ENCODE data around the gene GALNT9. TPM values are rescaled to one million over a fixed set of nuclear protein-coding genes. Genes with fewer than 3 reads are reported as not detected.
A peak's percentile ranks its signal among the peaks of the same experiment; 100 is the strongest.

GALNT9 gene
- total and polyA plus RNA-seq, 7 experiments from 2014 or later = not detected

DNA sequence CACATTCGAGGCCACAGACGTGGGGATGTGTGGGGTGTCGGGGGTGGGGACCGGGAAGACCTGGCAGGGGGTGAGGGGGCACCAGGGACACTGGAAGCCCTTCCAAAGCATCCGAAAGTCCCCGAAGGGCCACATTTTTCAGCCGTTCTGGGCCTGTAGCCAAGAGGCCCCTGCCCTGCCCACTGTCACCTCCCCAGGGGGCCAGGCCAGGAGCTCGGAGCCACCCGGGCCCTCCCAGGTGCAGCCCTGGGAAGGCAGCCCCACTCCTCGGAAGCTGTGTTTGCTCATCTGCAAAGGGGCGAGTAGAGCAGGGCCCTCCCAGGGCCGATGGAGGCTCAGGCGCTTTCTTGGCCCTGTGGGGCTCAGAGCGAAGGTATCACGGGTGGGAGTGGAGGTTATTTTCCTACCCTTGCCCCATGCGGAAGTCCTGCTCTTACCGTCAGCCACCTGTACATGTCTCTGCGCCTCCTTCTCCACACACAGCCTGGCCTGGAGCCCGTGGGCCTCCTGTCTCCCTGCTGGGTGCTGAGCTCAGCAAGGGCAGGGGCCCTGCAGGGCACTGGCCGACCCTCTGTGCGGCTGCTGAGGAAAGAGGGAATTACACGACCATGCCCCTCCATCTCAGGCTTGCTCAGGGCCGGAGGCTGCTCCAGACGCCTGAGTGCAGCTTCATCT lies 158.0 kb downstream of the GALNT9 start:
- Mint-ChIP-seq H3K4me1 (peaks cover 0 to 22% (median 18%) of the 10 kb centered on the region in 7 donors), H3K36me3 (peaks cover 0 to 4% (median 0%) of the 10 kb centered on the region in 5 donors), H3K4me3 (no peak overlapping the region), H3K27ac (no peak overlapping the region), H3K9me3 (peaks cover 0 to 8% (median 0%) of the 10 kb centered on the region in 11 donors), H3K27me3 (peaks cover 0 to 9% (median 0%) of the 10 kb centered on the region in 5 donors)
- no peak overlapping the region for H3K27ac ChIP-seq (ENCODE audit: low read depth, low read length)
- no peak overlapping the region for H3K4me3 ChIP-seq (ENCODE audit: low read length)
- ATAC-seq (no peak), DNase-seq (no peak)
- intact Hi-C loops (cut with micrococcal nuclease) = no loop called here
- no peaks in the 10 kb centered on the region for H3K36me3 ChIP-seq (ENCODE audit: control insufficient read depth in 2 of 3, insufficient read depth in 3 of 3, low read length in 3 of 3)
- no peaks in the 10 kb centered on the region for H3K9me3 ChIP-seq (ENCODE audit: control insufficient read depth in 2 of 3, low read length in 3 of 3)
- ChIA-PET CTCF (interaction anchor here (1.0 kb wide), 1 partner anchor 18 kb away, joined by 3 read pairs; no protein-coding TSS in a partner anchor), POLR2A (interaction anchor here (1.0 kb wide), 1 partner anchor 8 kb away, joined by 3 read pairs; no protein-coding TSS in a partner anchor)
- no peaks in the 10 kb centered on the region for H3K27me3 ChIP-seq (ENCODE audit: control insufficient read depth in 2 of 2, insufficient read depth in 2 of 2, low read length in 2 of 2)
- peaks cover 0 to 21% of the 10 kb centered on the region in 2 donors for H3K4me1 ChIP-seq (ENCODE audit: control insufficient read depth in 2 of 2, insufficient read depth in 2 of 2, low read length in 2 of 2)

DNA sequence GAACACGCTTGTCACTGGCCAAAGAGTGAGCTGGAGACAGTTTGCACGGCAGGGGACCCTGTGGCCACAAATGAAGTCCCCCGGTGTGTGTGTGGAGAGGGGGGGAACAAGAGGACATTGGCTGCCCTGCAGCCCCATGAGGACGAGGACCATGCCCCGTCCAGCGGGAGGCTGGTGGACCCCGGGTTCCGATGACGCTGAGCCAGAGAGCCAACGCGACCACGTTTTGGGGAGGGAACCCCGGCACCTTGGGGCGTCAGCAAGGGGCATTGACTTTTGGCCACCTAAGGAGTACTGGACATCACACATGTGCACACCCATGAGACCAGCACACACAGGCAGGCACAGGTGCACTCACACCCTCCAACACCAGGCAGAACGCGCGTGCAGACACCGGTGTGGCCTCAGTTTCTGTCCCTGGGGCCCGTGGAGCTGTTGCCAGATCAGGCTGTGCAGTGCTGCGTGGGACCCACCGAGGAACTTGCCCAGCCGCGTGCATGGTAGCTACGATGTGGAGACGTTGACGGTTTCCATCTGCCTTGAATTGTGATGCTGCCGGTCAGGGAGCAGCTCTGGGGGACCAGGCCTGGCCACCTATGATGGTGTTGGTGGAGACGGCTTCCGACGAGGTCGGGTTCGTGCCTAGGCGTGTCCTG lies 158.6 kb downstream of the GALNT9 start:
- no peak for ATAC-seq
- intact Hi-C loops (cut with micrococcal nuclease) = no loop called here
- CTCF ChIA-PET = interaction anchor here (1.0 kb wide), 1 partner anchor 17 kb away, joined by 3 read pairs; no protein-coding TSS in a partner anchor
- peak overlapping the region in 1 of 10 donors; percentile 20 for H3K4me3 Mint-ChIP-seq
- no peaks in the 10 kb centered on the region for H3K27me3 ChIP-seq (ENCODE audit: control insufficient read depth in 2 of 2, insufficient read depth in 2 of 2, low read length in 2 of 2)
- peaks cover 0 to 21% of the 10 kb centered on the region in 2 donors for H3K4me1 ChIP-seq (ENCODE audit: control insufficient read depth in 2 of 2, insufficient read depth in 2 of 2, low read length in 2 of 2)
- H3K27me3 Mint-ChIP-seq = peaks cover 0 to 9% (median 0%) of the 10 kb centered on the region in 5 donors
- H3K36me3 ChIP-seq (ENCODE audit: control insufficient read depth in 2 of 3, insufficient read depth in 3 of 3, low read length in 3 of 3) = no peaks in the 10 kb centered on the region
- no peak overlapping the region for H3K27ac ChIP-seq (ENCODE audit: low read depth, low read length)
- H3K9me3 Mint-ChIP-seq = peaks cover 0 to 13% (median 0%) of the 10 kb centered on the region in 11 donors
- POLR2A ChIA-PET = interaction anchor here (1.0 kb wide), 1 partner anchor 8 kb away, joined by 3 read pairs; no protein-coding TSS in a partner anchor
- peaks cover 0 to 4% (median 0%) of the 10 kb centered on the region in 5 donors for H3K36me3 Mint-ChIP-seq
- peaks cover 0 to 23% (median 18%) of the 10 kb centered on the region in 7 donors for H3K4me1 Mint-ChIP-seq
- no peak overlapping the region for H3K4me3 ChIP-seq (ENCODE audit: low read length)
- H3K9me3 ChIP-seq (ENCODE audit: control insufficient read depth in 2 of 3, low read length in 3 of 3) = no peaks in the 10 kb centered on the region
- no peak for DNase-seq
- H3K27ac Mint-ChIP-seq = no peak overlapping the region

DNA sequence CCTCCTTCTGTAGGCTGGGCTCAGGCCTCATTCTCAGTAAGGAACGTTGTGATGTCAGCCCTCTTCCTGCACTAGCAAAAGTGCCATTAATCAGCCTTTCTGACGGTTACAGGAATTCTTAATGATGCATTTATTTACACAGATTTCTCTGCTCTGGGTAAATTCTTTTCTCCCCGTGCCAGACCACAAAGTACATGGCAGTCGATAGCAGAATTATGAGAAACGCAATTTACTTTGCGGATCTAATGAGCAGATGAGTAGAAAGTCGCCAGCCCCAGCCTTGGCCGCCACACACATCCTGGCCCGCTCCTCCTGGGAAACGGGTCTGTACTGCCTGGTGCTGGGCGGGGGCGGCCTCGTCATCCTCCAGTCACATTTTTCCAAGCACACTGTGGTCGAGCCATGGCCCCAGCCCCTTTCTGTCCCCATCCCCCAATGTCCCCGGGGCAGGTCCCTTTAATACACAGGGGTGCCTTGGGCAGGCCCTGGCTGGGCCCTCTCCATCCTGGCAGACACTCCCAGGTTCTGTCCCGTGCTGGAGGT lies 159.2 kb downstream of the GALNT9 start:
- Histone ChIP-seq H3K36me3 (ENCODE audit: control insufficient read depth in 2 of 3, insufficient read depth in 3 of 3, low read length in 3 of 3) (no peaks in the 10 kb centered on the region), H3K9me3 (ENCODE audit: control insufficient read depth in 2 of 3, low read length in 3 of 3) (no peaks in the 10 kb centered on the region), H3K27me3 (ENCODE audit: control insufficient read depth in 2 of 2, insufficient read depth in 2 of 2, low read length in 2 of 2) (no peaks in the 10 kb centered on the region), H3K27ac (ENCODE audit: low read depth, low read length) (no peak overlapping the region), H3K4me3 (ENCODE audit: low read length) (no peak overlapping the region), H3K4me1 (ENCODE audit: control insufficient read depth in 2 of 2, insufficient read depth in 2 of 2, low read length in 2 of 2) (peaks cover 0 to 21% of the 10 kb centered on the region in 2 donors)
- Mint-ChIP-seq H3K4me1 (peaks cover 0 to 23% (median 18%) of the 10 kb centered on the region in 7 donors), H3K27ac (no peak overlapping the region), H3K4me3 (no peak overlapping the region), H3K36me3 (peaks cover 0 to 4% (median 0%) of the 10 kb centered on the region in 5 donors), H3K27me3 (peaks cover 0 to 9% (median 0%) of the 10 kb centered on the region in 5 donors), H3K9me3 (peaks cover 0 to 13% (median 0%) of the 10 kb centered on the region in 11 donors)
- DNase-seq = no peak
- no peak for ATAC-seq
- intact Hi-C loops (cut with micrococcal nuclease) = no loop called here
- POLR2A ChIA-PET = interaction anchor here (1.0 kb wide), 1 partner anchor 9 kb away, joined by 3 read pairs; no protein-coding TSS in a partner anchor
- CTCF ChIA-PET = no interaction called here

DNA sequence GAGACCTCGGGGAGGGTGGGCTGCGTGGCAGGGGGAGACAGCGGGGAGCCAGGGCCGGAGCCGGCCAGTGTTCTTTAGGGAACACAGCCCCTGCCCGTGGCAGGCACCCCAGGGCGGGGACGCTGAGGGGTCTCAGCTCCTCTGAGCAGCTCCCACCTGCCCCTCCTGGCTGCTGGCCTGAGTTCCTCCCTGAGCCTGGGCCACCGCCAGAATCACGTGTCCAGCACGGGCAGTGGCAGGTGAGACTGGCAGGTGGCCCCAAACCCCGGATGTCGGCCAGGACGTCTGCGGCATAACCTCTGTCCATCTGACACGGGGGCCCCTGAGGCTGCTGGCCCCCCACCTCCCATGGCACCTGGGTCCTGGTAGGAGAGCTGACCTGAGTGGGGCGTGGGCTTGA lies 160.0 kb downstream of the GALNT9 start:
- peaks cover 2 to 20% (median 15%) of the 10 kb centered on the region in 7 donors for H3K4me1 Mint-ChIP-seq
- intact Hi-C loops (cut with micrococcal nuclease) = no loop called here
- POLR2A ChIA-PET = no interaction called here
- peaks cover 0 to 16% of the 10 kb centered on the region in 2 donors for H3K4me1 ChIP-seq (ENCODE audit: control insufficient read depth in 2 of 2, insufficient read depth in 2 of 2, low read length in 2 of 2)
- no peaks in the 10 kb centered on the region for H3K27me3 ChIP-seq (ENCODE audit: control insufficient read depth in 2 of 2, insufficient read depth in 2 of 2, low read length in 2 of 2)
- H3K27ac Mint-ChIP-seq = no peak overlapping the region
- DNase-seq (no peak), ATAC-seq (no peak)
- H3K9me3 Mint-ChIP-seq = peaks cover 0 to 13% (median 0%) of the 10 kb centered on the region in 11 donors
- no peak overlapping the region for H3K4me3 ChIP-seq (ENCODE audit: low read length)
- H3K27ac ChIP-seq (ENCODE audit: low read depth, low read length) = no peak overlapping the region
- H3K36me3 ChIP-seq (ENCODE audit: control insufficient read depth in 2 of 3, insufficient read depth in 3 of 3, low read length in 3 of 3) = no peaks in the 10 kb centered on the region
- CTCF ChIA-PET = no interaction called here
- no peaks in the 10 kb centered on the region for H3K9me3 ChIP-seq (ENCODE audit: control insufficient read depth in 2 of 3, low read length in 3 of 3)
- peaks cover 0 to 9% (median 0%) of the 10 kb centered on the region in 5 donors for H3K27me3 Mint-ChIP-seq
- H3K4me3 Mint-ChIP-seq = no peak overlapping the region
- H3K36me3 Mint-ChIP-seq = peaks cover 0 to 4% (median 0%) of the 10 kb centered on the region in 5 donors

DNA sequence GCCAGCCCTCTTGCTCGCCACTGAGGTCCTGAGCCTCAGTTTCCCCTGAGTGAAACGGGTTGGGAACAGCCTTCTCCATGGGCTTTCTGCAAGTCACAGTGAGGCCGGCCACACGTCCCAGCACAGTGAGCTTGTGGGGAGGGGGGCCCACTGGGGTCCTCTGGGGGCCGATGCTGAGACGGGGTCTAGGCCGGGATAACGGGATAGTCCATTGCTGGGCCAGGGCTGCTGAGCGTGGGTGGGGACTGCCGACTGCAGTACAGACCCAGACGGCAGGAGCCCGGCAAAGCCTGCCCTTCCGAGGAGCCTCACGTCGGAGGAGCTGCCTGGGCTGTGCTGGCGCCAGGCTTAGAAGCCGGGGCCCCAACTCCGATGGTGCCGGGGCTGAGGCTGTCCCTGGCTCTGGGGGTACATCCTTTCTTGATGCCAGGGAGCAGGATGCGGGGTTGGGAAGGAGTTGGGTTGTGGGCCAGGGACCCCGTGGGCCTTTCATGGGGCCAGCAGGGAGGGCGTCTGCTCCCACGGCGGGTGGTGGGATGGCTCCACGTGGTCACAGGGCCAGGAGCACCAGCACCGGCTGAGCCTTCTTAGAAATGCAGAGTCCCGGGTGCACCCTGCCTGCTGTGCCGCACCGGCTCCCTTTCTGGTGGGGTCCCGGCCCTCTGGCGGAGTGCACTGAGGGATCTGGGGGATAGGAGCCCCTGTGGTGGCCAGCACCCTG lies 160.9 kb downstream of the GALNT9 start:
- Histone ChIP-seq H3K27me3 (ENCODE audit: control insufficient read depth in 2 of 2, insufficient read depth in 2 of 2, low read length in 2 of 2) (no peaks in the 10 kb centered on the region), H3K36me3 (ENCODE audit: control insufficient read depth in 2 of 3, insufficient read depth in 3 of 3, low read length in 3 of 3) (no peaks in the 10 kb centered on the region), H3K9me3 (ENCODE audit: control insufficient read depth in 2 of 3, low read length in 3 of 3) (no peaks in the 10 kb centered on the region), H3K4me1 (ENCODE audit: control insufficient read depth in 2 of 2, insufficient read depth in 2 of 2, low read length in 2 of 2) (peaks cover 0 to 15% of the 10 kb centered on the region in 2 donors), H3K27ac (ENCODE audit: low read depth, low read length) (no peak overlapping the region), H3K4me3 (ENCODE audit: low read length) (no peak overlapping the region)
- H3K4me1 Mint-ChIP-seq = peaks cover 11 to 22% (median 16%) of the 10 kb centered on the region in 7 donors
- peaks cover 0 to 8% (median 0%) of the 10 kb centered on the region in 5 donors for H3K27me3 Mint-ChIP-seq
- DNase-seq (no peak), ATAC-seq (no peak)
- intact Hi-C loops (cut with micrococcal nuclease) = no loop called here
- H3K9me3 Mint-ChIP-seq = peaks cover 0 to 13% (median 0%) of the 10 kb centered on the region in 11 donors
- H3K36me3 Mint-ChIP-seq = peaks cover 0 to 4% (median 0%) of the 10 kb centered on the region in 5 donors
- CTCF ChIA-PET = interaction anchor here (1.5 kb wide), 1 partner anchor 15 kb away, joined by 4 read pairs; no protein-coding TSS in a partner anchor
- no peak overlapping the region for H3K27ac Mint-ChIP-seq
- POLR2A ChIA-PET = interaction anchor here (1.0 kb wide), 1 partner anchor 20 kb away, joined by 3 read pairs; no protein-coding TSS in a partner anchor
- H3K4me3 Mint-ChIP-seq = peak overlapping the region in 1 of 10 donors; percentile 30

All from naive thymus-derived CD4-positive, alpha-beta T cell (primary cell).